Measurements from ENCODE around the gene C4orf54.

- TF ChIP-seq POLR2A (IDR thresholded peaks at IDR 0.05) = no peak
- TF ChIP-seq, protein P1, sequence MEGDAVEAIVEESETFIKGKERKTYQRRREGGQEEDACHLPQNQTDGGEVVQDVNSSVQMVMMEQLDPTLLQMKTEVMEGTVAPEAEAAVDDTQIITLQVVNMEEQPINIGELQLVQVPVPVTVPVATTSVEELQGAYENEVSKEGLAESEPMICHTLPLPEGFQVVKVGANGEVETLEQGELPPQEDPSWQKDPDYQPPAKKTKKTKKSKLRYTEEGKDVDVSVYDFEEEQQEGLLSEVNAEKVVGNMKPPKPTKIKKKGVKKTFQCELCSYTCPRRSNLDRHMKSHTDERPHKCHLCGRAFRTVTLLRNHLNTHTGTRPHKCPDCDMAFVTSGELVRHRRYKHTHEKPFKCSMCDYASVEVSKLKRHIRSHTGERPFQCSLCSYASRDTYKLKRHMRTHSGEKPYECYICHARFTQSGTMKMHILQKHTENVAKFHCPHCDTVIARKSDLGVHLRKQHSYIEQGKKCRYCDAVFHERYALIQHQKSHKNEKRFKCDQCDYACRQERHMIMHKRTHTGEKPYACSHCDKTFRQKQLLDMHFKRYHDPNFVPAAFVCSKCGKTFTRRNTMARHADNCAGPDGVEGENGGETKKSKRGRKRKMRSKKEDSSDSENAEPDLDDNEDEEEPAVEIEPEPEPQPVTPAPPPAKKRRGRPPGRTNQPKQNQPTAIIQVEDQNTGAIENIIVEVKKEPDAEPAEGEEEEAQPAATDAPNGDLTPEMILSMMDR (IDR thresholded peaks at IDR 0.05) = no peak
Observed at GRCh38 chr4:99649208-99649607, 8.4 kb downstream of the C4orf54 start.
